ENCODE measurements around the gene NT5C3B.

The NT5C3B gene

DNA sequence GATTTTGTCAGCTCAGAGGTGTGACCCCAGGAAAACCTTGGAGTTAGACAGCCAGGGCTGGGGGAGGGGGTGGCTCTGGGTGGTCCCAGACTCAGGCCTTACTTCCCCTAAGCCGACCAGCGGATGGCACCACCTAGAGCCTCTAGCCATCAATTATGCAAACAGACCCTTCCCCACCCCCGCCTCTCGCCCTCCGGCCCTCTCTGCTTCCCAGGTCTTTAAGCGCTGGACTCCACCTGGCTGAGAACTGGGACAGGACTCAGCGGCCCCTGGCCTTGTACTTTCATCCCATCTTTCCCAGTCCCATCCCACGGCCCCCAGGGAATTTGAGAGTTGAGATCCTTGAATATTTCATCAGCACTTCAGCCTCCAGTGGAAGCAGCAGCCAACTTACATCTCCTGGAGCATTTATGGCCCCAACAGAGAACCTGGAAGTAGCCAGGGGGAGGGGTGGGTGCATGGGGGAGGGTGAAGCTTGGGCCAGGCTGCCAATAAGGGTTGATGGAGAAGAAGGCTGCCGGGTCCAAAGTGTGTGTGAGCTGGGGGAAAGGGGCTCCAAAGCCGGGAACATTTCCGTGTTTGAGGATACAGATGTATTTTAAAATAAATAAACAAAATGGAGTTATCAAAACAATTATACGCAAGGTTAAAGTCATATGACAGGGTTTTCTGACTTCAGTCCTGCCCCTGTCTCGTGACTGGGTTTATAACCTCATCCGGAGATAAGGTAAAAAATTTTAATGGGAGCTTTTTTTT lies 42.1 kb downstream of the NT5C3B start:
- H3K27me3 Mint-ChIP-seq (ENCODE audit: low read depth): peaks cover 4% of the 10 kb centered on the region
- peaks cover 37% of the 10 kb centered on the region for H3K4me1 Mint-ChIP-seq
- H3K4me3 Mint-ChIP-seq: peak overlapping the region in 2 of 3 experiments; percentile 43 to 47
- no peaks in the 10 kb centered on the region for H3K36me3 Mint-ChIP-seq (ENCODE audit: low read depth)
- H3K9me3 Mint-ChIP-seq: no peaks in the 10 kb centered on the region
- H3K27ac Mint-ChIP-seq: peak overlapping the region; percentile 90 to 97 (median 96)
- TF ChIP-seq, protein P1, sequence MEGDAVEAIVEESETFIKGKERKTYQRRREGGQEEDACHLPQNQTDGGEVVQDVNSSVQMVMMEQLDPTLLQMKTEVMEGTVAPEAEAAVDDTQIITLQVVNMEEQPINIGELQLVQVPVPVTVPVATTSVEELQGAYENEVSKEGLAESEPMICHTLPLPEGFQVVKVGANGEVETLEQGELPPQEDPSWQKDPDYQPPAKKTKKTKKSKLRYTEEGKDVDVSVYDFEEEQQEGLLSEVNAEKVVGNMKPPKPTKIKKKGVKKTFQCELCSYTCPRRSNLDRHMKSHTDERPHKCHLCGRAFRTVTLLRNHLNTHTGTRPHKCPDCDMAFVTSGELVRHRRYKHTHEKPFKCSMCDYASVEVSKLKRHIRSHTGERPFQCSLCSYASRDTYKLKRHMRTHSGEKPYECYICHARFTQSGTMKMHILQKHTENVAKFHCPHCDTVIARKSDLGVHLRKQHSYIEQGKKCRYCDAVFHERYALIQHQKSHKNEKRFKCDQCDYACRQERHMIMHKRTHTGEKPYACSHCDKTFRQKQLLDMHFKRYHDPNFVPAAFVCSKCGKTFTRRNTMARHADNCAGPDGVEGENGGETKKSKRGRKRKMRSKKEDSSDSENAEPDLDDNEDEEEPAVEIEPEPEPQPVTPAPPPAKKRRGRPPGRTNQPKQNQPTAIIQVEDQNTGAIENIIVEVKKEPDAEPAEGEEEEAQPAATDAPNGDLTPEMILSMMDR (IDR thresholded peaks at IDR 0.05; ENCODE audit: unreplicated experiment in 3 of 3): no peak

DNA sequence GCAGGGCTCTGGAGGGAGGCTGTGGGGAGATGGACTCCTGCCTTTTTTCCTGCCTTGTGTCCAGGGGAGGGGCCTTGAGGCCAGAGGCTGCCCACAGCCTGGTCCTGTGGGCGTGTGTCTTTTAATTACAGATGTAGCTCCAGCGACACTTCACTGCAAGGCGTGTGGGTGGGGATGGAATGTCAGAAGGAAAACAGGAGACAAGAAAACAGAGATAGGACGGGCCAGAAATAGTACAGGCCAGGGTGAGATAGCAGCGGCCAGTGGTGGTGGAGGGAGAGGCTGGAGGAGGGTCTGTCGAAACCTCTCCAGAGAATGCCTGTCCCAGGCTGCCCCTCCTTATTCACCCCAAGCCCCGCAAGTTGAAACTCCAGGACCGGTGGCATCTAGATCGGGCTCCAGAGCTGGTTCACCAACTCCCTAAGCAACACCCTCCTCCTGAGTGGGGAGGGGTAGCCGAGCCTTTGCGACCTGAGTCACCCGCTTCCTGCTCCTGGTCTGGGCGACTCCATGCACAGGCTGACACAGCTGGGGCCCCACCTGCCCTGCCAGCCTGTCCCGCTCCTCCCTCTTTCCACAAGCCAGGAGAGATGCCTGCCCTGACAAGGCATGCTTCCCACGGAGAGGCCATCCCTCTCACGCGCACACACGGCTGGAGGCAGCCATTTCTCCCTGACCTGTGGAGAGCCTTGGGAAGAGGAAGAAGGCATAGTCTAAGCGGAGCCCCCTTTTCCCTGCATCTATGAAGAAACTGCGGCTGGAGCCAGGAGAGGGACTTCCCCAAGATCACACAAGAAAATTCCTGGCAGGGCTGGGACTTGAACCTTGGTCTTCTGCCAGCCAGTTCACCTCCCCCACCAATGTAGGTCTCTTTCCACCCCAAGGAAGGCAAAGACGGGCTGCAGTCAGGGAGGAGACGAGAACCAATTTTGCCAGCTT lies 42.9 kb downstream of the NT5C3B start:
- Mint-ChIP-seq H3K4me1 (peaks cover 37% of the 10 kb centered on the region), H3K36me3 (ENCODE audit: low read depth) (no peaks in the 10 kb centered on the region), H3K4me3 (peak overlapping the region; percentile 11 to 66 (median 51))

DNA sequence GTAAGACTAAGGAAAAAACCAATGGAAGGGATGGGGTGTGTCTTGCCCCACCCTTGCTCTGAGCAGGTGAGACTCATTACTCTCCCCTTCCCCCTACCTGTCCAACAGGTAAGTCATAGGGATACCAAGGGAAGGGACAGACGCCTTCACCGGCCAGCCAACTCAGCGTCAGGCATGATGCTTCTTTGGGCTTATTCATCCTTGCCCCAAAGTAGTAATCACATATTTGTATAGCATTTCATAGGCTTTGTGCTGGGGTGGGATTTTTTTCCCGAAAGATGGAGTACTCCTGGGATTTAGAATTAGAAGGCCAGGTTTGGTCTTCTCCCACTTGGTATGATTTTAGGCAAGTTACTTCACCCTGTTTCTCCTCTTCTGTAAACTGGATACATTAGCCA lies 49.0 kb downstream of the NT5C3B start:
- Mint-ChIP-seq H3K4me3 (peak overlapping the region; percentile 85 to 91 (median 89)), H3K4me1 (peaks cover 42% of the 10 kb centered on the region), H3K9me3 (no peaks in the 10 kb centered on the region), H3K27ac (peak overlapping the region; percentile 22 to 87 (median 79)), H3K27me3 (ENCODE audit: low read depth) (peaks cover 4% of the 10 kb centered on the region), H3K36me3 (ENCODE audit: low read depth) (peaks cover 3% of the 10 kb centered on the region)
- TF ChIP-seq, protein P1 (IDR thresholded peaks at IDR 0.05; ENCODE audit: unreplicated experiment in 3 of 3): no peak

More for the DNA sequence above, 42.9 kb downstream of the NT5C3B start:
- Mint-ChIP-seq H3K9me3 (no peaks in the 10 kb centered on the region), H3K27ac (peak overlapping the region; percentile 90 to 97 (median 96)), H3K27me3 (ENCODE audit: low read depth) (peaks cover 4% of the 10 kb centered on the region)
- TF ChIP-seq, protein P1 (IDR thresholded peaks at IDR 0.05; ENCODE audit: unreplicated experiment in 3 of 3): no peak

DNA sequence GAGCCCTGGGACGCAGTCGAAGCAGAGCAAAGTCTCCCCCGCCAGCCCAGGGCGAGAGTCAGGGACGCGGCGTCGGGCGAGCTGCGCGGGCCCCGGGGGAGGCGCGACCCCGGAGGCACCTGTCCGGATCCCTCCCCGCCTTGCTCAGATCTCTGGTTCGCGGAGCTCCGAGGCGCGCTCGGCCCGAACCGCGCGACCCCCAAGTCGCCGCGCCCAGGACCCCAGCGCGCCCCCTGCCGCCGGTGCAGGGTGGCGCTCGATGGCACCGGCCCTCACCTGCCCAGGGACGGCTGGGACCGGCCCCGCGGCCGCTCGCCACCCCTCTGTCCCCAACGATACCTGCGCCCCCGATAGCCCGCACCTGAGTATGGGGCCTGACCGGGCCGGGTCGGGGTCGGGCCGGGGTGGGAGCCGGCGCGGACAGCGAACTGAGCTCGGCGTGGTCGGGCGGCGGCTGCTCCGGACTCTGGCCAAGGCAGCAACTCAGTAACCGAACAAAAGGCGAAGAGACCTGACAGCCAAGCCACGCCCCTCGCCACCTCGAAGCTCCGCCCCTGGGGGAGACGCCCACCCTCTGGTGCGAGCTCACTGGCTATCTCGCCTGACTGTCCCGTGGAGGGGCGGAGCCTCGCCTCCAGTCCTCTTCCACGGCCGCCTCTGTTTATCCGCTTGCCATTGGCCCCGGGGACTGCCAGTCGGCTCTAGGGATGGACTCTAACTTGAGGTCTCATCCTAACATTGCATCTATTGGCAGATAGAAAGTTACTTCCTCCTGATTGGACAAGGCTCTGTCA lies 49.6 kb downstream of the NT5C3B start, which contains the start of gene JUP:
Gene JUP, minus strand, starts transcription at position 485 of the 794 bp plus-strand sequence. CDS start 14,857 bp downstream, outside the sequence.
- Mint-ChIP-seq H3K27me3 (ENCODE audit: low read depth) (peaks cover 4% of the 10 kb centered on the region), H3K27ac (peak within 1 kb of the TSS; percentile 91 to 95 (median 95)), H3K4me1 (peaks cover 45% of the 10 kb centered on the region), H3K9me3 (no peaks in the 10 kb centered on the region), H3K36me3 (ENCODE audit: low read depth) (peaks cover 9% of the 10 kb centered on the region), H3K4me3 (peak within 1 kb of the TSS; percentile 85 to 97 (median 94))
- TF ChIP-seq, protein P1 (IDR thresholded peaks at IDR 0.05; ENCODE audit: unreplicated experiment in 3 of 3): peak; percentile 73 to 97 (median 82)

DNA sequence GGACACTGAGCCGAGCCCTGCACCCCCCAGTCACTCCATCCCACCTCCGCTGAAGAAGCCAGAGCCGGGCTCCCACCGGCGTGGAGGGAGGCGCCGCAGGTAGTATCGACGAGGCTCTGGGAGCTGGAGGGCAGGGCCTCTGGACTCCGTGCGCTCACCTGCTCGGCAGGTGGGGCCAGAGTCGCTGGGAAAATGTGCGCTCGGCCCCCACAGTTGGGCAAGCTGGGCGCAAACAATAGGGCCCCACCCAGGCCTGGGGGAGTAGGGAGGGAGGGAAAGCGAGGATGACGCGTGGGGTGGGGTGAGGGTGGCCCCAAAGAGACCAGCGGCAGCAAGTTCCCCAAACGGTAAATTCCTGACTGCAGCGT lies 50.2 kb downstream of the NT5C3B start:
- H3K27me3 Mint-ChIP-seq (ENCODE audit: low read depth): peaks cover 4% of the 10 kb centered on the region
- H3K4me1 Mint-ChIP-seq: peaks cover 47% of the 10 kb centered on the region
- peaks cover 9% of the 10 kb centered on the region for H3K36me3 Mint-ChIP-seq (ENCODE audit: low read depth)
- H3K4me3 Mint-ChIP-seq: peak overlapping the region; percentile 85 to 97 (median 94)
- no peaks in the 10 kb centered on the region for H3K9me3 Mint-ChIP-seq
- H3K27ac Mint-ChIP-seq: peak overlapping the region; percentile 91 to 95 (median 95)
- TF ChIP-seq, protein P1 (IDR thresholded peaks at IDR 0.05; ENCODE audit: unreplicated experiment in 3 of 3): no peak

All from nephron (organoid).